Measurements from ENCODE around the gene PANX2. TPM values are rescaled to one million over a fixed set of nuclear protein-coding genes. Genes with fewer than 3 reads are reported as not detected.

The PANX2 gene
- total and polyA plus RNA-seq, 2 experiments from 2014 or later, result 2.8 to 5.1 TPM

DNA sequence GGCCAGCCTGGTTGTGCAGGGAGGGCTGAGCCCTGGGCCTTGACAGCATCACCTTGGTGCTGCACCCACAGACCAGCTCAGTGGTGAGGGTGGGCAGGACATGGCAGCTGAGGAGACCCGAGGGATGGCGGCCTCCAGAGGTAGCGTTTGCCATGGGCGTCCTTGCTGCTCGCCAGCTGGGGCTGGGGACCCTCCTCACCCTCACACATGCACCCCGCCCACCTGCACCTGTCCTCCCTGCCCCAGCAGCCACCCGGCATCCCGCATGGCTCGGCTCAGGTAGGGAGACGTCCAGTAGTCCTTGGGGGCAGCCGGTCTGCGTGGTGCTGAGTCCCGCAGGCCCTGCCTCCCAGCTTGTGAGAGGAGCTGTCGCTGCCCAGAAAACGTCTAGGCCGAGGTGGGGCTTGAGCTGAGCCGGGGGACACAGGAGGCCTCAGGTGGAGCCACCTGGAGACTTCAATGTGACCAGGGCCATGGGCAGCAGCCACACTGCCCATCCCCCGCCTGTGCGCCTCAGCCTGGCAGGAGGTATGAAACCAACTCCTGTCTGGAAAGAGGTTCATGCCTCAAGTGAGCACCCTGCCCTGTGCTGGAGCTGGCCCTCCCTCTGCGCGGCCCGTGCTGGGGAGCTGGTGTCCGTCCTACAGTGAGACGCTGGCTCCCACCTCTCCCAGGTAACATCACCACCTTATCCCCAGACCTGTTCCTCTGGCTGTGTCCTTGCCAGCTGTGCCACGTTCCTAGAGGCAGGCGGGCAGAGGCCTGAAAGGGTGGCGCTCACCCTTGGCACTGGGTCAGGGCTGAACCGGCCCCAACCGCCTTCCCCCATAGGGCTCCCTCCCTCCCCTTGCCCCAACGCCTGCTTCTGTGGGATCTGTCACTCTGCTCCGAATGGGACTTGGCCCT is 11.9 kb downstream of the PANX2 start:
- Histone ChIP-seq H3K4me3 (no peak overlapping the region), H3F3A (replicated peaks; ENCODE audit: low read depth) (no peaks in the 10 kb centered on the region), H3K4me1 (ENCODE audit: insufficient read depth) (peaks cover 13% of the 10 kb centered on the region), H3K9me2 (ENCODE audit: insufficient read depth) (no peaks in the 10 kb centered on the region), H3K27me3 (ENCODE audit: insufficient read depth) (0 out of 2 replicates have a peak, but pooled peaks cover 10% of the 10 kb centered on the region), H4K20me1 (replicated peaks; ENCODE audit: insufficient read depth) (no peaks in the 10 kb centered on the region; the same call in 1 of the 2 replicates), H3K27ac (ENCODE audit: low read depth) (no peak overlapping the region), H3K4me2 (no peak overlapping the region), H3K79me2 (replicated peaks; ENCODE audit: insufficient read depth) (peaks cover 10% of the 10 kb centered on the region), H3K36me3 (ENCODE audit: insufficient read depth) (no peaks in the 10 kb centered on the region), H2AFZ (no peak overlapping the region)
- H3K4me3 Mint-ChIP-seq, result no peak overlapping the region
- H3K9me3 Mint-ChIP-seq, result no peaks in the 10 kb centered on the region
- ATAC-seq (no peak), DNase-seq (ENCODE audit: low spot score) (no peak)
- no peak overlapping the region for H3K27ac Mint-ChIP-seq
- peaks cover 20% of the 10 kb centered on the region for H3K27me3 Mint-ChIP-seq (ENCODE audit: insufficient read depth, low read depth, poor library complexity)
- peaks cover 12% of the 10 kb centered on the region for H3K4me1 Mint-ChIP-seq
- TF ChIP-seq POLR2AphosphoS5 (IDR thresholded peaks at IDR 0.05; ENCODE audit: low read depth), result no peak
- TF ChIP-seq REST (IDR thresholded peaks at IDR 0.05; ENCODE audit: unreplicated experiment), result no peak
- no peak for TF ChIP-seq NANOG (IDR thresholded peaks at IDR 0.05; ENCODE audit: borderline replicate concordance)
- TF ChIP-seq JUNB (IDR thresholded peaks at IDR 0.05; ENCODE audit: unreplicated experiment), result no peak
- no peak for TF ChIP-seq CREB1 (CRISPR knock-in tag; IDR thresholded peaks at IDR 0.05; ENCODE audit: low read depth)
- no peak for TF ChIP-seq ZNF331 (CRISPR knock-in tag; IDR thresholded peaks at IDR 0.05; ENCODE audit: low read depth)
- TF ChIP-seq STAT1 (IDR thresholded peaks at IDR 0.05; ENCODE audit: unreplicated experiment), result no peak
- no peak for TF ChIP-seq EZH2phosphoT487 (IDR thresholded peaks at IDR 0.05; ENCODE audit: unreplicated experiment)
- no peak for TF ChIP-seq ZNF114 (CRISPR knock-in tag; IDR thresholded peaks at IDR 0.05)
- TF ChIP-seq EZH2 (IDR thresholded peaks at IDR 0.05; ENCODE audit: low read depth, unreplicated experiment), result no peak
- TF ChIP-seq CTCF (conservative IDR thresholded peaks at IDR 0.05; ENCODE audit: low read depth in 2 of 2), result no peak
- TF ChIP-seq, protein P1, sequence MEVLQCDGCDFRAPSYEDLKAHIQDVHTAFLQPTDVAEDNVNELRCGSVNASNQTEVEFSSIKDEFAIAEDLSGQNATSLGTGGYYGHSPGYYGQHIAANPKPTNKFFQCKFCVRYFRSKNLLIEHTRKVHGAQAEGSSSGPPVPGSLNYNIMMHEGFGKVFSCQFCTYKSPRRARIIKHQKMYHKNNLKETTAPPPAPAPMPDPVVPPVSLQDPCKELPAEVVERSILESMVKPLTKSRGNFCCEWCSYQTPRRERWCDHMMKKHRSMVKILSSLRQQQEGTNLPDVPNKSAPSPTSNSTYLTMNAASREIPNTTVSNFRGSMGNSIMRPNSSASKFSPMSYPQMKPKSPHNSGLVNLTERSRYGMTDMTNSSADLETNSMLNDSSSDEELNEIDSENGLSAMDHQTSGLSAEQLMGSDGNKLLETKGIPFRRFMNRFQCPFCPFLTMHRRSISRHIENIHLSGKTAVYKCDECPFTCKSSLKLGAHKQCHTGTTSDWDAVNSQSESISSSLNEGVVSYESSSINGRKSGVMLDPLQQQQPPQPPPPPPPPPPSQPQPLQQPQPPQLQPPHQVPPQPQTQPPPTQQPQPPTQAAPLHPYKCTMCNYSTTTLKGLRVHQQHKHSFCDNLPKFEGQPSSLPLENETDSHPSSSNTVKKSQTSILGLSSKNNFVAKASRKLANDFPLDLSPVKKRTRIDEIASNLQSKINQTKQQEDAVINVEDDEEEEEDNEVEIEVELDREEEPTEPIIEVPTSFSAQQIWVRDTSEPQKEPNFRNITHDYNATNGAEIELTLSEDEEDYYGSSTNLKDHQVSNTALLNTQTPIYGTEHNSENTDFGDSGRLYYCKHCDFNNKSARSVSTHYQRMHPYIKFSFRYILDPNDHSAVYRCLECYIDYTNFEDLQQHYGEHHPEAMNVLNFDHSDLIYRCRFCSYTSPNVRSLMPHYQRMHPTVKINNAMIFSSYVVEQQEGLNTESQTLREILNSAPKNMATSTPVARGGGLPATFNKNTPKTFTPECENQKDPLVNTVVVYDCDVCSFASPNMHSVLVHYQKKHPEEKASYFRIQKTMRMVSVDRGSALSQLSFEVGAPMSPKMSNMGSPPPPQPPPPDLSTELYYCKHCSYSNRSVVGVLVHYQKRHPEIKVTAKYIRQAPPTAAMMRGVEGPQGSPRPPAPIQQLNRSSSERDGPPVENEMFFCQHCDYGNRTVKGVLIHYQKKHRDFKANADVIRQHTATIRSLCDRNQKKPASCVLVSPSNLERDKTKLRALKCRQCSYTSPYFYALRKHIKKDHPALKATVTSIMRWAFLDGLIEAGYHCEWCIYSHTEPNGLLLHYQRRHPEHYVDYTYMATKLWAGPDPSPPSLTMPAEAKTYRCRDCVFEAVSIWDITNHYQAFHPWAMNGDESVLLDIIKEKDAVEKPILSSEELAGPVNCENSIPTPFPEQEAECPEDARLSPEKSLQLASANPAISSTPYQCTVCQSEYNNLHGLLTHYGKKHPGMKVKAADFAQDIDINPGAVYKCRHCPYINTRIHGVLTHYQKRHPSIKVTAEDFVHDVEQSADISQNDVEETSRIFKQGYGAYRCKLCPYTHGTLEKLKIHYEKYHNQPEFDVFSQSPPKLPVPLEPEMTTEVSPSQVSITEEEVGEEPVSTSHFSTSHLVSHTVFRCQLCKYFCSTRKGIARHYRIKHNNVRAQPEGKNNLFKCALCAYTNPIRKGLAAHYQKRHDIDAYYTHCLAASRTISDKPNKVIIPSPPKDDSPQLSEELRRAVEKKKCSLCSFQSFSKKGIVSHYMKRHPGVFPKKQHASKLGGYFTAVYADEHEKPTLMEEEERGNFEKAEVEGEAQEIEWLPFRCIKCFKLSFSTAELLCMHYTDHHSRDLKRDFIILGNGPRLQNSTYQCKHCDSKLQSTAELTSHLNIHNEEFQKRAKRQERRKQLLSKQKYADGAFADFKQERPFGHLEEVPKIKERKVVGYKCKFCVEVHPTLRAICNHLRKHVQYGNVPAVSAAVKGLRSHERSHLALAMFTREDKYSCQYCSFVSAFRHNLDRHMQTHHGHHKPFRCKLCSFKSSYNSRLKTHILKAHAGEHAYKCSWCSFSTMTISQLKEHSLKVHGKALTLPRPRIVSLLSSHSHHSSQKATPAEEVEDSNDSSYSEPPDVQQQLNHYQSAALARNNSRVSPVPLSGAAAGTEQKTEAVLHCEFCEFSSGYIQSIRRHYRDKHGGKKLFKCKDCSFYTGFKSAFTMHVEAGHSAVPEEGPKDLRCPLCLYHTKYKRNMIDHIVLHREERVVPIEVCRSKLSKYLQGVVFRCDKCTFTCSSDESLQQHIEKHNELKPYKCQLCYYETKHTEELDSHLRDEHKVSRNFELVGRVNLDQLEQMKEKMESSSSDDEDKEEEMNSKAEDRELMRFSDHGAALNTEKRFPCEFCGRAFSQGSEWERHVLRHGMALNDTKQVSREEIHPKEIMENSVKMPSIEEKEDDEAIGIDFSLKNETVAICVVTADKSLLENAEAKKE (CRISPR knock-in tag; IDR thresholded peaks at IDR 0.05), result no peak
- TF ChIP-seq, protein P2, sequence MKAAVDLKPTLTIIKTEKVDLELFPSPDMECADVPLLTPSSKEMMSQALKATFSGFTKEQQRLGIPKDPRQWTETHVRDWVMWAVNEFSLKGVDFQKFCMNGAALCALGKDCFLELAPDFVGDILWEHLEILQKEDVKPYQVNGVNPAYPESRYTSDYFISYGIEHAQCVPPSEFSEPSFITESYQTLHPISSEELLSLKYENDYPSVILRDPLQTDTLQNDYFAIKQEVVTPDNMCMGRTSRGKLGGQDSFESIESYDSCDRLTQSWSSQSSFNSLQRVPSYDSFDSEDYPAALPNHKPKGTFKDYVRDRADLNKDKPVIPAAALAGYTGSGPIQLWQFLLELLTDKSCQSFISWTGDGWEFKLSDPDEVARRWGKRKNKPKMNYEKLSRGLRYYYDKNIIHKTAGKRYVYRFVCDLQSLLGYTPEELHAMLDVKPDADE (IDR thresholded peaks at IDR 0.05), result no peak
- H3K36me3 Mint-ChIP-seq (ENCODE audit: low read depth), result peaks cover 4% of the 10 kb centered on the region; the same call in 1 of the 3 replicates
